Stimulated activated CD4-positive, alpha-beta T cell treated with anti-CD3 and anti-CD28 coated beads, Interleukin-4, amount 100 ng/mL, for 4 hours (primary cell): ENCODE data around the gene CAMTA1.
A peak's percentile ranks its signal among the peaks of the same experiment; 100 is the strongest.

ENCODE experiments used
- DNase-seq, 2 experiments: peaks; one replicate each; pipeline ENCODE4 v3.0.0-alpha.2; 2020

Gene CAMTA1

DNA sequence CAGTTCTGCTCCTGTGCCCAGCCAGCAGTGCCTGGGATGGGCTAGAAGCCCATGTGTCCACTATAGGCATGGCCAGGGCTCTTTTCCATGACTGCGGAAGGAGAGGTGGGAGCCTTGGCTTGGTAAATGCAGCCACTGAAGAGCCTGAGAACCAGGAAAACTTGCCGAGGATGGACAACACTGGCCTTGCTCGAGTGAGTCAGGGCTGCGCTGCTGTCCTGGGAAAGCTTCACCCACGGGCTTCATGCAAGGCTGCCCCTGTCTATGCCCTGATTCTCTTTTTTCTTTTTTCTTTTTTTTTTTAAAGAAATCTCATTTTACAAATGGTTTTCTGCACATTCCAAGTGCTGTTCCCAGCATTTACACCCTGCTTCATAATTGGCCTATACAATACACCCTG lies 156.5 kb downstream of the CAMTA1 start:
- no peak for DNase-seq

GRCh38 chr1:6942990-6943389 lies 157.7 kb downstream of the CAMTA1 start:
- no peak for DNase-seq

- DNase-seq, result no peak
Measured at GRCh38 chr1:6944434-6944833, 159.2 kb downstream of the CAMTA1 start.

DNA sequence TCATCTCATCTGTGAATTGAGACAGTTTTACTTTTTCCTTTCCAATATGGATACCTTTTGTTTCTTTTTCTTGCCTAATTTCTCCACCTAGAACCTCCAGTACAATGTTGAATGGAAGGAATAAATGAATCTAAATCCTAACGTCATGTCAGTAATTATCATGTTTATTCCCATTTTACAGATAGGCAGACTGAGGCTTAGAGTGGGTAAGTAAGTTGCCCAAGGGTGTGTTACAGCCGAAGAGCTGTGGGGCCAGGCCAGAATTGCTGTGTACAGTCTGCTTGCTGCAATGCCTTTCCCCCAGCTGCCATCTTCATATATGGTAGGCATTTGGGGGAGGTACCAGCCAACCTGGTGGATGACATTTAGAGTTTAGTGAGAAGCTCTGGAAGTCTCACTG lies 162.7 kb downstream of the CAMTA1 start:
- no peak for DNase-seq

DNA sequence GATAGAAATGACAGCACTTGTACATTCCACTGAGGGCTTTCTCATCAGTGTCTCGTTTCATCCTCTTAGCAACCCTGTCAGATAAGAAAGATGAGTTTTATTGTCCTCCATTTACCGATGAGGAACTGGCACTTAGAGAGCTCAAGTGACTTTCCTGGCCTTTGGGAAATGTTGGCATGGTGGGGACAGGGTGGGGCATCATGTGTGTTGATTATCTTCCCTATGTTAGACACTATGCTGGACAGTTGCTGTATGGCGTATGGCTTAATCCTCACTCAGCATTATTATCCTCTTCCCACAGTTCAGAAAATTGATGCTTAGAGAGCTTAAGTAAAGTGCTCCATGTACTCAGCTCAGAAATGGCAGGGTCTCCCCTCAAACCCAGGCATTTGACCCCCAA lies 163.2 kb downstream of the CAMTA1 start:
- no peak for DNase-seq

GRCh38 chr1:6948861-6949260 lies 163.6 kb downstream of the CAMTA1 start:
- no peak for DNase-seq

DNA sequence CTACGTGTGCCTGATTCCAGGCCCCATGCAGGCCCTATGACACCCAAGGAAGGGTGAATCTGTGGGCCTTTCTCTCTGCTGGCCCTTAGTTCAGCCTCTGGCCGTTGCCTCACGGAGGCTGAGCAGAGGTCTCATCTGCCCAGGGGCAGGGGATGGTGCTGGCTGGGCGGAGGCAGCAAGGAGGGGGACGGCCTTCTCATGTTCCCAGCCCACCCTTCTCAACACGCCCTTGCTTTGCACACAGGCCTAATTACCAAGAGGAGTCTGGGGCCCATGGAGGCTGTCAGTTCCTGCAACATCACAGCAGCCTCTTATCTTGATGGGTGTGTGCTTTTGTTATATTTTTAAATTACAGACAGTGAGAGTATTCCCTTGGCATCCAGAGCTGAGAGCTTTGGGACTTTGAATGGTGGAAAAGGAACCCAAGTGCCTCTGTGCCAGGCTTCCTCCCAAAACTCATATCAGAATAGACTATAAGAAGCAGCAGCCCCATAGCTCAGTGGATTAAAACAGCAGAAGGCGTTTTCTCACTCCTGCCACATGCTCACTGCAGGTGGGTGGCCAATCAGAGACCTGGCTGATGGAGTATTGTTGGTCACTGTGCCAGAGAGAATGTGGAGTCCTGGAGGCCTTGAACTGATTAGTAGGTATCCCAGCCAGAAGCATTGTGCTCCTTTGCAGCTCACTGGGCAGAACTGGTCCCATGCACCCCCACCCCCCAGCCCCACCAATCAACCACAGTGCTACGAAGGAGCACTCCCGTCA lies 164.9 kb downstream of the CAMTA1 start:
- no peak for DNase-seq

GRCh38 chr1:6951536-6951935 lies 166.3 kb downstream of the CAMTA1 start:
- no peak for DNase-seq

DNA sequence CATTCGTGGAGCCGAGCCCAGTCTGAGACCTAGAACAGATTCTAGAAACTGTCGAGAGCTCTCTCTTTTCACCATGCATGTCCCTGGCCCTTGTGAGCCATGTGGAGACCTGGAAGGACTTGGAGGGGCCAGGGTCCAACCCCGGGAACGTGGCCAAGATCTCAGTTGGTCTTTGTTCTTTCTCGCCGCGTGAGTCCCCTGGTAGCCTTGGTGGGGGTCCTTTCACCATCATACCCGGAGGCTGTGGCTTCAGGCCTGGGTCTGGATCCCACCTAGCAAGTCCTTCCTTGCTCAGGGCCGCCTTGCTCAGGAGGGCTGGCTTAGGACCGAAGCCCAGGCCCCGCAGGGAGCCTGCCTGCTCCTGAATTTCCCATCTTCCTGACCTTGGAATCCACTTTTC lies 168.0 kb downstream of the CAMTA1 start:
- no peak for DNase-seq

DNA sequence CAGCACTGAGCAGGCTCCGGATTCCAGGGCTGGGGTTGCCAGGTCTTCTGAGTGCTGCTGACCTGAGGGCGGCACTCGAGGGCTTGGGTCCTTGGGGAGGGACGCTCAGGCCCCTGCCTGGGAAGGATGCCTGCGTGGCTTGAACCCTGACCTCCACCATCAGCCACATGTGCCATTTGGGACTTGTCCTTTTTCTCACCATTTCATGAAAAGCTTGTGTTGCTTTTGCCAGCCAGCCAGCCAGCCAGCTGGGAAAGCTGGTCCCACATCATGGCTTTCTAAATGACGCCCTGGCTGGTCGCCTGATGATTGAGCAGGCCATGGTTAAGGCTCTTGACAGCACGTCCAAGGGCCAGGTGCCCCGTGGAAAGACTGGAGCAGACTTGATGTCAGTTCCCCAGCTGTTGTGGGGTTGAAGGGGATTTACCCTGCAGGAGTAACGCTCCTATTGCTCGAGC lies 168.7 kb downstream of the CAMTA1 start:
- no peak for DNase-seq

DNA sequence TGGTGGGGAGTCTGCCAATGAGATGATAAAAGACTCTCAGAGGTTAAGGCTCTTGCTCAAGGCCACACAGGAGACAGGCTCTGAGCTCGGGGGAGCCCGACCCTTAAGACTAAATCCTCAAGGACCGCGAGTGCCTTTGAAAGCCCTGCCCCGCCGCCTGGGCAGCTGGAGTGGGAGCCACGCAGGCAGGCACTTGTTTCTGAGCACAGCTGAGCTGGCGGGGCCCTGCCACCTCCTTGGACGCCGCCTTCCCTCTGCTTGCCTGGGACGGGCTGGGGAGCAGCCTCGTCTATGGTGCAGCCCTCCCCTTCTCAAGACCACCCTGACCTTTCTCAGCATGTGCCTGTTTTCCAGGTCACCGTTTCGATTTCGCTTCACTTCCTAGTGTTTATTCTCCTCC lies 169.3 kb downstream of the CAMTA1 start:
- no peak for DNase-seq

- DNase-seq, result no peak
Measured at GRCh38 chr1:6955357-6956094, 170.3 kb downstream of the CAMTA1 start.

GRCh38 chr1:6956488-6957159 lies 171.4 kb downstream of the CAMTA1 start:
- no peak for DNase-seq

DNA sequence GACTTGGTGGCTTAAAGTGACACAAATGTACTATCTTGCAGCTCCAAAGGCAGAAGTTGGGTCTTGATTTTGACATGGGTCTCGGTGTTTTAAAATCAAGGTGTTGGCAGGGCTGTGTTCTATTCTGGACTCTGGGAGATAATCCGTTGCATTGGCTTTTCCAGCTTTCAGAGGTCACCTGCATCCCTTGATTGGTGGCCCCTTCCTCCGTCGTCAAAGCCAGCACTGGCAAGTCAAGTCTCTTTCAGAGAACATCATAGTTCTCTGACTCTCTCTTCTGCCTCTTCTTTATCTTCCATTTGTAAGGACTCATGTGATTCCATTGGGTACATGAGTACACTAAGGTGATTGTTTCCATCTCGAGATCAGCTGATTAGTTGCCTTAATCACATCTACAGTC lies 172.1 kb downstream of the CAMTA1 start:
- DNase-seq, result no peak

DNA sequence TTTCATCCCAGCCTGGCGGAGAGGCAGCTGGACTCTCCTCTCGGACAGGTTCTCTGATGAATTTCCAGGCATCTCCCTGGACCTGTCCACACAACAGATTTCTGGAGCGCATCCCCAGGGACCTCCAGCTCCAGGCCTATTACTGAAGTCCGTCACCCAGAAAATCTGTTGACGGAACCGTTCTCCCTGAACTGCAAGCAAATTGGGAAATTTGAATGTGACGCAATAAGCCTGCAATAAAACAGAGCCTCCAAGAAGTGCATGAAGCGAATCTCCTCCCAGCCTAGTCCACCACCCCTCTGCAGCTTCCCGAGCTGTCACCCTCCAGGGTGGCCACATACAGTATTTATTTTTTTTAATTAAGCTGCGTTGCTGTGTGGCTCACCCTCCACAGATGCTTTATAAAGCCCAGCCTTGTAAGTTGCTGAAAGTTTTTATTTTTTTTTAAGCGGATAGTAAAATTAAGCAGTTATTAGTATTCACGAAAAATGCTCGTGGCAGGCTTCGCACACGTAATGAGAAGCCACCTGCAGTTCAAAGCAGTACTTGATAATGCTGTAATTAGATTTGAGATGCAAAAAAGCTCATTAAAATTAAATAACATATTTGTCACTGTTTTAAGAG lies 173.3 kb downstream of the CAMTA1 start:
- no peak for DNase-seq

DNA sequence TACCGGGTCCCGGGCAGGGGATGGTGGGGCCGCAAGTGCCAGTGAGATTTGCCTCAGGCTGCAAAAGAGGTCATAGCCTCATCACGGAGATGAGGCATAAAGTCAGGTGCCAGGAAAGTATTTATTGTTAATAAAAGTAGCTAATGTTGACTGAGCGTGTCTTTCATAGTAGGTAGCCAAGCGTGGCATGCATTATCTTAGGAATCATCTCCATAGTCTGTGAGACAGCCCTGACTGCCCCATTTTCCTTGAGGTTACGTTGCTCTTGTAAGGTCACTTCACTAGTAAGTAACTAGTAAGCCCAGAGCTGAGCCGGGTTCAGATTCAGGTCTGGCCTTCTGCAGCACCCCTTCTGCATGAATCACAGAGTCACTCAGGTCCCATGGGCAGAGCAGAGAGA lies 174.2 kb downstream of the CAMTA1 start:
- no peak for DNase-seq

DNA sequence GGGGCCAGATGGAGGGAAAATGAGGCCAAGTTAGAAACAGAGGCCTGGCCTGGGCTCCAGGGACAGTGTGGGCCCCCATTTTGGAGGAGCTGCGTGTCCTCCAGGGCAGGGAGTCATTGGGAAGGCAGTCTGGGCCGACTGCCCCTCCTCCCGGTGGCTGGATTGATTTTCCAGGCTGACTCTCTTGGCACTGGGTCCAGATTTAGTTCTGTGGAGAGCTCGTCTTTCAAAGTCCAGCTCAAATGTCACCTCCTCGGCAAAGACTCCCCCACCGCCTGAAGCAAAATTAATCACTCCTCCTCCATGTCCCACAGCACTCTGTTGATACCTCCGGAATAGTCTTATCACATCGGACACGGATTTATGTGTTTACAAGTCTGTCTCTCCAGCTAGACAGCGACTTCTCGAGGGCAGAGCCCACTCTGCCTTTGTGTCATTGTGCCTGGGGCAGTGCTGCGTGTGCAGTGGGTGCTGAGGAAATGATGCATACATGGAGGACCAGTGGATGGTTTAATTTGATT lies 175.1 kb downstream of the CAMTA1 start:
- no peak for DNase-seq

DNA sequence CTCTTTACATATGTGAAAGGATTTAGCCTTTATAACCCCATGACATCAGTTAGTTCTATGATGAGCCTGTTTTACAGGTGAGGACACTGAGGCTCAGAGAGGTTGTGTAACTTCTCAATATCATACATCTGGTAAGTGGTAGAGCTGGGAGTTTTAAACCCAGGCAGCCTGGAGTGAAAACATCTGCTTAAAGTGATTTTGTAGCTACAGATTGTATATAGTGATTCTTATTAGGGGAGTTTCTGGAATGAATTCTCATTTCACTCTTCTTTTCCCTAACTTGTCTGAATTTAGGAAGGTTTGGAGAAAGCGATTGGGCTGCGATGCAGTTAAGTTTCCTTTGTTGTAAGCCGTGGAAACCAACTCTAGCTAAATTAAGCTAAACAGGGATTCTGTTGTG lies 175.6 kb downstream of the CAMTA1 start:
- no peak for DNase-seq

DNA sequence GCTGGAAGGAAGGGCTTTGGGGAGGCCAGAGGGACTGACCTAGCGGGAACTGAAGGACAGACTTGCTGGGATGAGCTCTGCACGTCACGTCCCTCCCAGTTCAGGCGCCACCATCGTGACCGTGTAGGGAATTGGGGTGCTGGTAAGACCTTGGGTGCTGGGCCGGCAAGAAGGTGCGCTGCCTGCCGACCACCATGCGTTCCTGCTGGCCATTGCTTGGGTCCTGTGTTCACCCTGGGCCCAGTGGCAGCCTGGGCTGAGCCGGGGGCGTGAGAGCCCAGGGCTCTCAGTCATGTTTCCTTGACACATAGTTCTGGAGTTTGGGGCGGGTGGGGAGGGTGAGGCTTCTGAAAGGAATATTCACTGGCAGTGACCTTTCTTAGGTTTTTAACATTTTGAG lies 176.0 kb downstream of the CAMTA1 start:
- no peak for DNase-seq

DNA sequence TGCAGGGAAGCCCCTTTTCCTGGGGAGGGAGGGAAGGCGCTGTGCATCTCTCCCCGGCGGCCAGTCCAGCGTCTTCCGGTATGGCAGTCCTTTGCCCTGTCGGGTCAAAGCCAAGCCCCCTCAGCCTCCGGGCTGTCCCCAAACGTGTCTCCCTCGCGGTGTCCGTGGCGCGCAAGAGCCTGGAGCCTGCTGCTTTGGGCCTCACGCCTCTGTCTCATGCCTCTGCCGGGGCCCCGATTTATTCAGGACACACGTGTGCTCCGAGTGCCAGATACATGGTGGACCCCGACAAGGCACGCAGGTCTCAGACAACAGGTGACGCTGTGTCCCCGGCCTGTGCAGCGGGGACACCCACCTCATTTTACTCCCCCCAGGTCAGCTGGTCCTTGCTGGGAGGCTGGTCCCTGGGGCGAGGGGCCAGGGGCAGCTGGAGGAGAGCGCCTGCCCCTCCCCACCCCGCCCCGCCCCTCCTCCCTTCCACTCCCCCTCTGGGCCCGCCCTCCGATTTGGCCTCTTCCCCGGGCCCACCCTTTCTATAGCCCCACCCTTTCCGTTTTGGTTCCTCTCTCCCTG lies 176.7 kb downstream of the CAMTA1 start:
- DNase-seq, result no peak

DNA sequence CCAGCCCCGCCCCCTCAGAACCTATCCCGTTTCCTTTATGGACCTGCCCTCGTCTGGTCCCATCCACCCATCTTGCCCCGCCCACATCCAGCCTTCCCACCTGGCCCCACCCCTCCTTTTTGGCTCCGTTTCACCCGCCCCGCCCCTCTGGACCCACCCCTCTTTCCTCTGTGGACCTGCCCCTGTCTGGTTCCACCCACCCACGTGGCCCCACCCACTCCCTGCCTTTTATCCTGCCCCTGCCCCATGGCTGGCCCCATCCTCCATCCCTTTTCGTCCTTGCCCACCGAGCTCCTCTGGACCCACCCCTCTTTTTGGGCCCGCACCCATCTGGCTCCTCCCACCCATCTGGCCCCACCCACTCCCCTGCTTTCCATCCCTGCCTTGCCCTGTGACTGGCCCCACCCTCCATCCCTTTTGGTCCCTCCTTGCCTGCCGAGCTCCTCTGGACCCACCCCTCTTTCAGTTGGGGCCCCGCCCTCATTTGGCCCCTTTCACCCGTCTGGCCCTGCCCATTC lies 177.3 kb downstream of the CAMTA1 start:
- DNase-seq, result peak; percentile 30 to 38
